Urothelium cell line (cell line): Measurements from ENCODE around the gene PRL.

ENCODE experiments used
- DNase-seq: peaks from one replicate; pipeline ENCODE4 v3.0.0; 2011; ENCODE audit warnings: low spot score, mixed read lengths
- FAIRE-seq: peaks from 2 replicates; lab custom pipeline; 2011; peaks lifted over from hg19 to GRCh38; lab: Jason Lieb, UNC

Gene PRL

GRCh38 chr6:22296936-22297335 is at the start of gene PRL:
Gene PRL, minus strand, starts transcription at chr6:22297036. Its CDS starts 54 bp downstream, at chr6:22296982.
- FAIRE-seq (no peak), DNase-seq (no peak)

DNA sequence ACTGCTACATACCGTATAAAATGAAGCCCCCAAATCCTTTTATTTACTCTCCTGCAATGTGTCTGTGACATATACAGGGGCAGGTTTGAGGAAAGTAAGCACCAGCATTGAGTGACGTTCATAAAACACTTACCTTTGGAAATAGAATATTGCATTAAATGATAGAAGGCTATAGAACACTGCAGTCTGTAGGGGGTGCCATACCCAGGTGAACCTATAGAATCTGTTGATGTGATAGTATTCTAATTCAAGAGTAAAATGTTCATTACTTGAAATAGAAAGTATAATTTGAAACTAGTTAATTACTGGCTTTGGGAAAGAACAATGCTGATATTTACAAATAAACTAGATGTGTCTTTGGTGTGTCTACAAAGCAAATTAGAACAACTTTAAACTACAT is 47.0 kb upstream of the PRL start:
- DNase-seq (no peak), FAIRE-seq (no peak)

DNA sequence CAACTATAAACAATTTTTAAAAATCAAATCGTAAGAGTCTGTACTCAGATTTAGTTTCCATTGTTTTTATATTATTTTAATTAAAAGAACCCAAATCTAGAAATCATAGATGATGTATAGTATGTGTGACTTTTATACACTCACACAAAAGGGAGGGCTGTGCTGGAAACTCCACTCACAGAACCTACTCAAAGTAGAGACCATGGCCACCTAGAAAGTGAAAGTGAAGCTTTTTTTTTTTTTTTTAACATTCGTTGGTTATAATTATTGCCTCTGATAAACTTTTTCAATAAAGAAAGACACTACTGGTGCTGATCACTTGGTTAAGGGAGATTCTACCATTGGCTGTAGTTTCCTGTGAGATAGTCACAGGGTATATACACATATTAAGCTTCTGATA is 37.9 kb upstream of the PRL start:
- no peak for FAIRE-seq
- no peak for DNase-seq

- no peak for DNase-seq
- FAIRE-seq, result no peak
These were observed 37.0 kb upstream of the PRL start for GRCh38 chr6:22333802-22334201.

DNA sequence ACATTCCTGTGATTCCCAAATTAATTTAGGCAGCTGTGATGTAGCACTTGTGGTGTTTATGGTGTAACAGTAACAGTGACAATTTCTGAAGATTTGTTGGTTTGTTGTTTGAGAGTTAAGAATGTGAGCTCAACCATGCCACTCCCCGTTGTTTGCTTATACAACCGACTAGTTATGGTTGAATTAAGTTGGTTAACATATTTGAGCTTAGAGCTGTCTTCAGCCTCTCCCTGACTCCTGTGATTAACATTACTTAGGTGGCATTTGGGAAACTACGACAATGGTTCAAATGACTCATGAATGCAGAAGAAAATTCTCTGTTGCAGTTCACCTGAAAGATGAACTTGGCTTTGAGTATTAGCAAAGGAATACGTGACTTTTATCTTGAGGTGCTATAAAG is 35.9 kb upstream of the PRL start:
- FAIRE-seq (no peak), DNase-seq (no peak)

DNA sequence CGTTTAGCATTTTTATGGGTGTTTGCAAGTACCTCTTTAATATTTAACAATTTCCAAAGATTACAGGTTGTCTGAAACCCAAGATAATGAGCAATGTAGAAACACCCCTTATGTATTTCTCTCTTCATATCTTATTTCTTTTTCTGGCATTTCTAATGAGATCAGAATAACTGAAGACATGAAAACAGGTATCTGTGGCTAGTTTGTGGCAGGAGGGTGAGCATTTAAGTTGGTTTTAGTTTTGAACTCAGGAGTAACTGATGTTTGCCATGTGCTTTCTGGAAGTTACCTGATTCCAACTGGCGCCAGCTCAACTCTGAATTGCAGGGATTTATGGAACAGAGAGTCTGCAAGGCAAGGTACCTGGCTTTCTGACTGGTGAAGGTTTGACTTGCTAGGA is 35.4 kb upstream of the PRL start:
- DNase-seq (no peak), FAIRE-seq (no peak)

GRCh38 chr6:22330941-22331340 is 34.1 kb upstream of the PRL start:
- FAIRE-seq (no peak), DNase-seq (no peak)

- DNase-seq (no peak), FAIRE-seq (no peak)
These were observed 31.6 kb upstream of the PRL start for GRCh38 chr6:22328474-22328873.

DNA sequence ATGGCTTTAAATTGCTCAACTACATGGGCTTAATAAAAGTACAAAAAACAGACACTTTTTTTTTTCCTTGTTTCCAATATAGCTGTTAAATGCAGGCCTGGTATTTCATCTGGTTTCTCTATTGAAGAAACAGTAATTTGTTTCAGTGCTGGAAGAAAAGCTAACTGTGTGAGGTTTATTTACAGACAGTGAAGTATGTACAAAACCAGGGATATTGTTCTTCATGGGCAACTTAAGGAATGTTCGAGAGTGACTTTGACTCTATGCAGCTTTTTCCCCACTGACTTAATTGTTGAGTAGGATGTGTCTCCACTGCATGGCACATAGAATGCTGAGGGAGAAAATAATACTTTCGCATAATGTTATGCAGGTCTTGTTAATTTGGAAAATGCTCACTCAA is 31.0 kb upstream of the PRL start:
- FAIRE-seq (no peak), DNase-seq (no peak)

- FAIRE-seq (no peak), DNase-seq (no peak)
These were observed 29.7 kb upstream of the PRL start for GRCh38 chr6:22326500-22326899.

DNA sequence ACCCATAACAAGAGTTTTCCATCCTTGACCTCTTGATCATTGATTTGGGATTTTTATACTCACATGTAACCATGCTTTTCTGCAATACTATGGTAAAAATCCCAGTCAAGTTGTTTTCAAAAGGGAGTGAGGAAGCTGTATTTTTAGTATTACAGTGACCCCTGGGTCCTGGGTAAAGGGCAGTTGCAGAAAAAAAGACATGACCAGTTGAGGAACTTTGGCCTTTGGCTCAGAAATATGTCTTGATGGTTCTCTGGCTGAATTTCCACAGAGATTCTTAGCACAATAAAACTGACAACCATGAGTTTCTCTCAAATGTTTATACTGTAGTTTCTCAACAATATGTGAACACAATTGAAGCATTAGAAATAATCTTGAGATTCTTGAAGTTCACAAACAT is 28.6 kb upstream of the PRL start:
- DNase-seq (no peak), FAIRE-seq (no peak)

DNA sequence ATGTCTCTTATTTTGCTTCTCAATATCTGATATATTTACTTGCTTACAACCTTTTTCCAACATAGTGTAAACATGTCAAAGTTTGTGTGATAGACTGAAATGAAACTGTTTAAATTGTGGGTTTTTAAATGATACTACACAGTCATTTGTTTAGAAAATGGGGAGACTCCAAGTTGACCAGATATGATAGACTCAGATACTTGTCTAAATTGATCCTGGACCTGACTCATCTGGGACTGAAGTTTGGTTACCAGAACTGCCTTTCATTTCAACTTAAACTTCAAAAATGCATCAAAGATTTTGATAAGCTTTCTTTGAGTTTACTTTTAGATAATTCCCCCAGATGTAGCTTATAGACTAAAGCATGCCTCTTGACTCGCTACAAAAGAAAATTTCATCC is 27.0 kb upstream of the PRL start:
- DNase-seq (no peak), FAIRE-seq (no peak)

DNA sequence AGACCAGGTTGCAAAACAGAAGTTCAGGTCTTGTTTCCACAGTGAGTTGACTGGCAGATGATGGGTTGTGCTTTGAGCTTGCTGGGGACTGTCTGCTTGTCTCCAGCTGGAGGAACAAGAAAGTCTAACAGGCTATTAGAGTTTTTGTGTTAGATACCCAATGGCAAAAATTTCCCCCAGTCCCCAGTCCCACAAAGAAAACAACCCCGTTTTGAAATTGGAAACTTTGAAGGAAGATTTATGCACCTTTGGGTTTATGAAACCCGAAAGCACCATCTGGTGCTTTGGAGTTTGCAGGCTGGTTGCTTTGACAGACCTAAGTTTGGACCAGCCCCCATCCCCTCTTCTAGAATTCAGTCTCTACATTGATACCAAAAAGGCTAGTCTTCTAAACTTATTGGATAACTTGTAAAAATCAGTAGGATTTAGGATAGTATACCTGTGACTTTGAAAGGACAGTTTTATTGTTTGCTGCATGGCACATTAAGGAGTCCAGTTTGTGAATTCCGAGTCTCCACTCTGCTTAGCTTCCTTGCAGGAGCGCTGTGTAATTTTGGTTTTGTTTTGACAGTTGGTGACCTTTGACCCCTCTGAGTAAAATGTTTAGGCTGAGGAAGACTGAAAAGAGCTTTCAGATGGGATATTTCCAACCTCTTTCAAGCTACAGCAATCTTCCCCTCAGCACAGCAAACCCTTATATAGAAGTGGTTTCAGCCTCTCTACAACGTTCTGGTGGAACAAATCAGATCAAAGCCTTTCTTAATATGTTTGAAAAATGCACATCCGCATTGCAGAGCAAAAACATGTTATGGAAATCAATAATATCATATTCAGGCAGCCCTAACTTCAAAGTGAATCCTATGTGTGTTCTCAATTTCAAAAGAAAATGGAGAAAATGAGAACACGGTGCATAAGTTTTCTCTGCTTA is 25.5 kb upstream of the PRL start:
- no peak for DNase-seq
- no peak for FAIRE-seq

- peak; percentile 72 for DNase-seq
These were observed 23.9 kb upstream of the PRL start for GRCh38 chr6:22320750-22321149.

GRCh38 chr6:22318404-22318803 is 21.6 kb upstream of the PRL start:
- no peak for FAIRE-seq

More at GRCh38 chr6:22320750-22321149, 23.9 kb upstream of the PRL start:
- FAIRE-seq, result no peak

GRCh38 chr6:22313796-22314195 is 17.0 kb upstream of the PRL start:
- FAIRE-seq (no peak), DNase-seq (no peak)

More at GRCh38 chr6:22318404-22318803, 21.6 kb upstream of the PRL start:
- DNase-seq, result no peak

- no peak for FAIRE-seq
- no peak for DNase-seq
These were observed 12.1 kb upstream of the PRL start for GRCh38 chr6:22308939-22309338.

GRCh38 chr6:22306741-22307466 is 10.1 kb upstream of the PRL start:
- DNase-seq, result no peak
- FAIRE-seq, result no peak

DNA sequence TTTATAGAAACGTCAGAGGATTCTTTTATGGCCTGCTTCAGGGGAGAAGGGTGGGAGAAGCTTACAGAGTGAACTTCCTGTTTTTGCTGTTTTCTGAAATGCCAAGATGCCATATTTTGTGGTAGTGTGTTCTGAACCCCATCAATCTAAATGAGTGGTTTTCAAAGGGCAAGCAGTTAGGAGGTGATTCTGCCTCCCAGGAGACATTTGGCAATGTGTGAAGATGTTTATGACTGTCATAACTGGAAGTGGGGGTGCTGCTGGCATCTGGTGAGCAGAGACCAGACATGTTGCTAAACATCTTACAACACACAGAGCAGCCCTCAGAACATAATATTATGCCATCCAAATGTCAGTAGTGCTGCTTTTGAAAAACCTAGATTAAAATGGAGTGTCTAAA is 6.0 kb upstream of the PRL start:
- DNase-seq (no peak), FAIRE-seq (no peak)

DNA sequence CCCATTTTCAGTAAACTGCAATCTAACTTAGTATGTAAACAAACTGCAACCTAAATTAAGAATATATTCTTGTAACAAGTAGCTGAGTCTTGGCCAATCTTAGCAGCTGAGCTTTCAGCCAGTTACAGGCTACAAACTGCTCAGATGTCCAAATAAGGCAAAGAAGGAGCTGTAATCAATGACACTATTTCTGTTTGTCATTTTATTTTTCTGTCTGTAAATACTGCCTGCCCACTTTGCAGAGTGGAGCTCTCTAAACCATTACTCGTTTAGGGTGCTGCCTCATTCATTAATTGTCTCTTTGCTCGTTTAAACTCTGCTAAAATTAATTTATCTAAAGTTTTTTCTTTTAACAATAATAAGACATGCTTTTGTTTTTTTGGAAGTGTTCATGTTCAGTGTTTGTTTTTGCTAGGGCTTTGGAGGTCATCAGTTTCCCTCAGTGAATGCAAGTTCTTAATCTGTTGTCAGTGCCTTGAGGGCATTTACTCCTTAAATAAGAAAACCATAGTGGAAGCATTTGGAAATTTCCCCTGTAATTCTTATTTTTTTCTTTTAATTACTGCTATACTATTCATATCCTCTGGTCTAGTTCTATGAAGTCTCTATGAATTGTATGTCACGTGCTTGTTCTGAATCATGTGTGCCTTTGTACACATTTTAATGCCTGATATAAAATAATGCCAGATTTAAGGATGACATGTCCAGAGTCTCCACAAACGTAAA is 3.6 kb upstream of the PRL start:
- FAIRE-seq, result no peak
- DNase-seq, result no peak

DNA sequence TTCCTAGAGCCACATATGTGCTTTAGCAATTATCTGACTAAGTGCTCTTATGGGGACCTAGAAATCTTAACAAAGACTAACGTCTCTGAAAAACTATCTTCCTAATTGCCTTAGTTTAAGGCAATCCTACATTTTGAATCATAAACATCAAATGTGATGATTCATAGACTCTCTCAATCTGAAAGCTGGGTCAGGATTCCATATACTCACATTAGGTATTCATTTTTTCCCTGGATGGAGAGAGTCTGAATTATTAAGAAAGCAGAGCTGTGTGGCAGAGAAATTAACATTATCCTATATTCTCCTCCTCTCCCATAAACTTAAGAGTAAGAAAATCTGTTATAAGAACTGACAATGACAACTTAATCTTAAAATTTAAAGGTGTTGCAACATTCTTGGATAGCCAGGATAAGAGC is 1.6 kb upstream of the PRL start:
- no peak for FAIRE-seq

More for the DNA sequence above, 1.6 kb upstream of the PRL start:
- no peak for DNase-seq
